H9 (cell line): ENCODE results near the gene NANOS1. TPM values are rescaled to one million over a fixed set of nuclear protein-coding genes. Genes with fewer than 3 reads are reported as not detected.

Experiments used
- DNase-seq: peaks from one replicate; pipeline ENCODE4 v3.0.0-alpha.2; 2017
- H2AFZ ChIP-seq: one replicate; pipeline ENCODE4 v1.6.1; 2013; ENCODE audit warnings: mild to moderate bottlenecking, low read length, control low read depth, moderate library complexity
- H2AK5ac ChIP-seq: 2 replicates; pipeline ENCODE4 v1.6.1; 2013; ENCODE audit warnings: low read length, control low read depth, mixed read lengths; ENCODE audit not compliant: insufficient read length
- H2BK120ac ChIP-seq: one replicate; pipeline ENCODE4 v1.6.1; 2013; ENCODE audit warnings: low read depth, mild to moderate bottlenecking, low read length, control low read depth, inconsistent platforms; ENCODE audit not compliant: poor library complexity, severe bottlenecking
- H2BK12ac ChIP-seq: 2 replicates; pipeline ENCODE4 v1.6.1; 2013; ENCODE audit warnings: low read length, control low read depth, mixed read lengths, low read depth; ENCODE audit not compliant: insufficient read length
- H2BK15ac ChIP-seq: 2 replicates; pipeline ENCODE4 v1.6.1; 2013; ENCODE audit warnings: low read depth, low read length, control low read depth
- H2BK20ac ChIP-seq: one replicate; pipeline ENCODE4 v1.6.1; 2013; ENCODE audit warnings: low read depth, mild to moderate bottlenecking, low read length, control low read depth, inconsistent platforms; ENCODE audit not compliant: poor library complexity, severe bottlenecking
- H2BK5ac ChIP-seq: 2 replicates; pipeline ENCODE4 v1.6.1; 2013; ENCODE audit warnings: low read length, control low read depth, mixed read lengths; ENCODE audit not compliant: insufficient read length
- H3K14ac ChIP-seq: 2 replicates; pipeline ENCODE4 v1.6.1; 2013; ENCODE audit warnings: low read length, control low read depth; ENCODE audit not compliant: insufficient read depth
- H3K18ac ChIP-seq: 2 replicates; pipeline ENCODE4 v1.6.1; 2013; ENCODE audit warnings: low read depth, mild to moderate bottlenecking, mixed read lengths, low read length, control low read depth; ENCODE audit not compliant: insufficient read length
- H3K23ac ChIP-seq: 2 replicates; pipeline ENCODE4 v1.6.1; 2013; ENCODE audit warnings: low read length, control low read depth, mixed read lengths, low read depth; ENCODE audit not compliant: insufficient read length
- H3K23me2 ChIP-seq: 2 replicates; pipeline ENCODE4 v1.6.1; 2013; ENCODE audit warnings: low read depth, mild to moderate bottlenecking, mixed read lengths, low read length, control low read depth; ENCODE audit not compliant: insufficient read length, poor library complexity, severe bottlenecking
- H3K27ac ChIP-seq: 2 replicates; pipeline ENCODE4 v1.5.1; 2013; ENCODE audit warnings: low read length, control low read depth, mixed read lengths, low read depth; ENCODE audit not compliant: insufficient read length
- H3K27me3 ChIP-seq: 2 replicates; pipeline ENCODE4 v1.6.1; 2013; ENCODE audit warnings: low read length, control low read depth, inconsistent platforms; ENCODE audit not compliant: insufficient read depth
- H3K4ac ChIP-seq: 2 replicates; pipeline ENCODE4 v1.6.1; 2013; ENCODE audit warnings: low read depth, mild to moderate bottlenecking, control low read depth, inconsistent platforms, low read length, moderate library complexity
- H3K4me1 ChIP-seq: 2 replicates; pipeline ENCODE4 v1.6.1; 2013; ENCODE audit warnings: low read length, control low read depth, inconsistent platforms; ENCODE audit not compliant: insufficient read depth
- H3K4me2 ChIP-seq: 2 replicates; pipeline ENCODE4 v1.6.1; 2013; ENCODE audit warnings: low read length, control low read depth, mixed read lengths; ENCODE audit not compliant: insufficient read length, insufficient read depth
- H3K56ac ChIP-seq: 2 replicates; pipeline ENCODE4 v1.6.1; 2013; ENCODE audit warnings: low read depth, mild to moderate bottlenecking, mixed read lengths, low read length, control low read depth; ENCODE audit not compliant: insufficient read length
- H3K79me1 ChIP-seq: 2 replicates; pipeline ENCODE4 v1.6.1; 2013; ENCODE audit warnings: low read depth, mild to moderate bottlenecking, moderate library complexity, low read length, control low read depth, inconsistent platforms; ENCODE audit not compliant: insufficient read depth, poor library complexity, severe bottlenecking
- H3K79me2 ChIP-seq: 2 replicates; pipeline ENCODE4 v1.6.1; 2013; ENCODE audit warnings: low read length, control low read depth, inconsistent platforms; ENCODE audit not compliant: insufficient read depth
- H3K9ac ChIP-seq: 2 replicates; pipeline ENCODE4 v1.6.1; 2013; ENCODE audit warnings: low read length, control low read depth, mixed read lengths; ENCODE audit not compliant: insufficient read length; ENCODE audit errors: extremely low read depth
- H3K9me3 ChIP-seq: one replicate; pipeline ENCODE4 v1.6.1; 2013; ENCODE audit warnings: low read depth, low read length, inconsistent platforms; ENCODE audit not compliant: control insufficient read depth
- H3T11ph ChIP-seq: one replicate; pipeline ENCODE4 v1.6.1; 2013; ENCODE audit warnings: mild to moderate bottlenecking, low read length, control low read depth, inconsistent platforms
- H4K20me1 ChIP-seq: one replicate; pipeline ENCODE4 v1.6.1; 2013; ENCODE audit not compliant: control insufficient read depth, insufficient read length, insufficient read depth
- H4K5ac ChIP-seq: 2 replicates; pipeline ENCODE4 v1.6.1; 2013; ENCODE audit warnings: low read depth, mild to moderate bottlenecking, mixed read lengths, low read length, control low read depth; ENCODE audit not compliant: insufficient read length
- H4K8ac ChIP-seq: replicated peaks from 2 replicates; pipeline ENCODE4 v1.6.1; 2013; ENCODE audit warnings: low read length, control low read depth, mixed read lengths, low read depth; ENCODE audit not compliant: insufficient read length
- H4K91ac ChIP-seq: 2 replicates; pipeline ENCODE4 v1.6.1; 2013; ENCODE audit warnings: low read depth, mild to moderate bottlenecking, moderate library complexity, mixed read lengths, low read length, control low read depth; ENCODE audit not compliant: insufficient read length
- H3K27ac Mint-ChIP-seq, 3 experiments: 2 replicates in 2 of 3; 3 replicates in 1 of 3; pipeline ENCODE4 v1.8.0; 2020 to 2021; ENCODE audit warnings: mixed read lengths in 3 of 3, mild to moderate bottlenecking in 1 of 3, moderate library complexity in 1 of 3
- H3K27me3 Mint-ChIP-seq: 2 replicates; pipeline ENCODE4 v1.8.0; 2021; ENCODE audit warnings: low read depth, mild to moderate bottlenecking, moderate library complexity, mixed read lengths
- H3K36me3 Mint-ChIP-seq, 3 experiments: 2 replicates in 2 of 3; 3 replicates in 1 of 3; pipeline ENCODE4 v1.8.0; 2020 to 2021; ENCODE audit warnings: low read depth in 3 of 3, mixed read lengths in 3 of 3; ENCODE audit not compliant: insufficient read depth in 1 of 3
- H3K4me1 Mint-ChIP-seq, 2 experiments: 2 replicates each; pipeline ENCODE4 v1.8.0; 2020; ENCODE audit warnings: mixed read lengths in 2 of 2
- H3K4me3 Mint-ChIP-seq, 2 experiments: 2 replicates in 1 of 2; 3 replicates in 1 of 2; pipeline ENCODE4 v1.8.0; 2020 to 2021; ENCODE audit warnings: mild to moderate bottlenecking in 2 of 2, mixed read lengths in 2 of 2, moderate library complexity in 1 of 2
- H3K9me3 Mint-ChIP-seq, 2 experiments: 2 replicates in 1 of 2; 3 replicates in 1 of 2; pipeline ENCODE4 v1.8.0; 2020; ENCODE audit warnings: mild to moderate bottlenecking in 2 of 2, mixed read lengths in 2 of 2, moderate library complexity in 1 of 2
- WGBS: extraction: QIAGEN DNeasy Blood & Tissue Kit; methylation state at CpG from one replicate; pipeline ENCODE4 v1.1.7; 2013; ENCODE audit warnings: missing lambda C conversion rate, low lambda C conversion rate, mixed read lengths; ENCODE audit not compliant: insufficient read length; ENCODE audit errors: extremely low coverage; 5-methylcytosine and 5-hydroxymethylcytosine counted together
- total RNA-seq: library from RNA; stranded (reverse); gene quantifications from 2 replicates; pipeline ENCODE4 v1.2.1, GENCODE V29; 2021
- TF ChIP-seq, protein P1 (sequence below): fragments of 200-600 bp; sonication (generic); conservative IDR thresholded peaks from 3 replicates; pipeline ENCODE4 v1.8.0; 2021; ENCODE audit warnings: antibody characterized with exemption, mild to moderate bottlenecking

Gene NANOS1
- total RNA-seq, 1 experiment from 2014 or later: 4.5 TPM

DNA sequence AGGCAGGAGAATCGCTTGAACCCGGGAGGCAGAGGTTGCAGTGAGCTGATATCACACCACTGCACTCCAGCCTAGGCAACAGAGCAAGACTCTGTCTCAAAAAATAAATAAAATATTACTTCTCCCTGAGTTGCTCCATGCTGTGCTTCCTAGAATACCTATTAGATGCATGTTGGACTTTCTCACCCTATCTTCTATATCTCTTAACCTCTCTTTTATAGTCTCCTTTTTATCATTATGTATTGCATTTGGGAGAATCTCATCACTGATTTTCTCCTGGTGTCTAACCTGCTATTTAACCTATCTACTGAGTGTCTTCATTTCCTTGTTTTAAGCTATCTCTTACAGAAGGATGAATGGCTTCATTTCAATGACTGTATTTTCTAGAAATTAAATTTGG, 32.1 kb upstream of the NANOS1 start:
- H2BK20ac ChIP-seq: no peak overlapping the region
- H3K9me3 Mint-ChIP-seq: peaks cover 2 to 5% of the 10 kb centered on the region in 2 experiments; a peak in 4 of 5 replicates
- H4K8ac ChIP-seq: no peak overlapping the region
- no peaks in the 10 kb centered on the region; a peak in 1 of 7 replicates for H3K36me3 Mint-ChIP-seq
- no peak overlapping the region for H3T11ph ChIP-seq
- no peak overlapping the region for H3K14ac ChIP-seq
- H2BK15ac ChIP-seq: no peak overlapping the region
- H3K4me2 ChIP-seq: no peak overlapping the region
- no CpG with 5 or more reads among the region's 2 CpGs for WGBS
- no peaks in the 10 kb centered on the region for H3K27me3 ChIP-seq
- H3K9ac ChIP-seq: no peak overlapping the region
- TF ChIP-seq, protein P1, sequence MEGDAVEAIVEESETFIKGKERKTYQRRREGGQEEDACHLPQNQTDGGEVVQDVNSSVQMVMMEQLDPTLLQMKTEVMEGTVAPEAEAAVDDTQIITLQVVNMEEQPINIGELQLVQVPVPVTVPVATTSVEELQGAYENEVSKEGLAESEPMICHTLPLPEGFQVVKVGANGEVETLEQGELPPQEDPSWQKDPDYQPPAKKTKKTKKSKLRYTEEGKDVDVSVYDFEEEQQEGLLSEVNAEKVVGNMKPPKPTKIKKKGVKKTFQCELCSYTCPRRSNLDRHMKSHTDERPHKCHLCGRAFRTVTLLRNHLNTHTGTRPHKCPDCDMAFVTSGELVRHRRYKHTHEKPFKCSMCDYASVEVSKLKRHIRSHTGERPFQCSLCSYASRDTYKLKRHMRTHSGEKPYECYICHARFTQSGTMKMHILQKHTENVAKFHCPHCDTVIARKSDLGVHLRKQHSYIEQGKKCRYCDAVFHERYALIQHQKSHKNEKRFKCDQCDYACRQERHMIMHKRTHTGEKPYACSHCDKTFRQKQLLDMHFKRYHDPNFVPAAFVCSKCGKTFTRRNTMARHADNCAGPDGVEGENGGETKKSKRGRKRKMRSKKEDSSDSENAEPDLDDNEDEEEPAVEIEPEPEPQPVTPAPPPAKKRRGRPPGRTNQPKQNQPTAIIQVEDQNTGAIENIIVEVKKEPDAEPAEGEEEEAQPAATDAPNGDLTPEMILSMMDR: no peak
- no peak overlapping the region for H2BK12ac ChIP-seq
- H3K4ac ChIP-seq: no peak overlapping the region
- H2BK5ac ChIP-seq: no peak overlapping the region
- H3K23ac ChIP-seq: no peak overlapping the region
- no peaks in the 10 kb centered on the region for H3K79me2 ChIP-seq
- peaks cover 19 to 21% of the 10 kb centered on the region in 2 experiments for H3K4me1 Mint-ChIP-seq
- H3K4me1 ChIP-seq: no peaks in the 10 kb centered on the region
- no peak overlapping the region for H4K5ac ChIP-seq
- H3K27ac Mint-ChIP-seq: no peak overlapping the region
- no peak overlapping the region for H4K91ac ChIP-seq
- H3K27ac ChIP-seq: no peak overlapping the region
- no peak overlapping the region for H3K18ac ChIP-seq
- no peak overlapping the region for H2BK120ac ChIP-seq
- no peak overlapping the region for H2AFZ ChIP-seq
- DNase-seq: no peak
- no peaks in the 10 kb centered on the region for H3K9me3 ChIP-seq
- no peaks in the 10 kb centered on the region for H3K79me1 ChIP-seq
- no peaks in the 10 kb centered on the region for H4K20me1 ChIP-seq
- peaks cover 4% of the 10 kb centered on the region; the same call in 1 of the 2 replicates for H3K27me3 Mint-ChIP-seq
- no peak overlapping the region for H3K56ac ChIP-seq
- H2AK5ac ChIP-seq: no peak overlapping the region
- H3K4me3 Mint-ChIP-seq: no peak overlapping the region
- H3K23me2 ChIP-seq: no peaks in the 10 kb centered on the region
